Adrenal gland (tissue), 5 donors: ENCODE measurements around the gene ZNF287.

Experiments
- POLR2A ChIP-seq, 2 donors: fragments of 450-650 bp; IDR thresholded peaks; one replicate each; pipeline ENCODE4 v1.6.1; 2017; ENCODE audit warnings: antibody characterized with exemption in 2 of 2, mild to moderate bottlenecking in 2 of 2, moderate library complexity in 1 of 2
- TF ChIP-seq, protein P1 (sequence below), 6 experiments: fragments of 450-650 bp in 4 of 6; fragments of 200-600 bp in 2 of 6; sonication (generic) in 1 of 6; IDR thresholded peaks; 1 replicate in 5 of 6; 2 replicates in 1 of 6; pipeline versions ENCODE4 v1.5.1 to v1.8.0; 2016 to 2021; ENCODE audit warnings: antibody characterized with exemption in 6 of 6, mild to moderate bottlenecking in 2 of 6, moderate library complexity in 1 of 6
- donor health status: DM: no; HTN: no; CAD: no.

DNA sequence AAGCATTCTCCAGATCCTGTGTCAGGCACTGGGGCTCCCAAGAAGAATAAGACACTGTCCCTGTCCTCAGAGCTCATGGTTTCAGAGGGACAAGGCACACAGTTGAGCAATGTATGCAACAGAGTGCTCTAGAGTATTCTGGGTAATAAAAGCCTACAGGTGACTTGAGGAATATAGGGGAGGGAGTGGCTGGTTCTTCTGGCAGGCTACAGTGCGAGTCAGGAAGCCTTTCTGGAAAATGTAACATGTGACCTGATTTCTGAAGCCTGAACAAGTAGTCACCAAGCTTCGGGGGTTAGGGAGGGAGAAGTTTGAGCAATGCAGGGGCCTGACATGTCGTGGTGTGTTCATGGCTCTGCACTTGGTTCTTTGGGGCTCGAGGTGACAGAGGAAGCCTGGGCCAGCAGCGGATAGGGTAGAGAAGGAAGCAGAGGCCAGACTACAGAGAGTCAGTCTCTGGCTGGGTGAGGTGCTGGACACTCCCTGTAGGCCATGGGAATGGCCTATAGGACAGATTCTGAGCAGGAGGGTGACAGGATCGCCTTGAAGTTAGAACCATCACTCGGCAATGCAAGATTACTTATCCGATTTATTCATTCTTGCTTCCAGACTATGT lies 61.0 kb downstream of the ZNF287 start:
- TF ChIP-seq, protein P1, sequence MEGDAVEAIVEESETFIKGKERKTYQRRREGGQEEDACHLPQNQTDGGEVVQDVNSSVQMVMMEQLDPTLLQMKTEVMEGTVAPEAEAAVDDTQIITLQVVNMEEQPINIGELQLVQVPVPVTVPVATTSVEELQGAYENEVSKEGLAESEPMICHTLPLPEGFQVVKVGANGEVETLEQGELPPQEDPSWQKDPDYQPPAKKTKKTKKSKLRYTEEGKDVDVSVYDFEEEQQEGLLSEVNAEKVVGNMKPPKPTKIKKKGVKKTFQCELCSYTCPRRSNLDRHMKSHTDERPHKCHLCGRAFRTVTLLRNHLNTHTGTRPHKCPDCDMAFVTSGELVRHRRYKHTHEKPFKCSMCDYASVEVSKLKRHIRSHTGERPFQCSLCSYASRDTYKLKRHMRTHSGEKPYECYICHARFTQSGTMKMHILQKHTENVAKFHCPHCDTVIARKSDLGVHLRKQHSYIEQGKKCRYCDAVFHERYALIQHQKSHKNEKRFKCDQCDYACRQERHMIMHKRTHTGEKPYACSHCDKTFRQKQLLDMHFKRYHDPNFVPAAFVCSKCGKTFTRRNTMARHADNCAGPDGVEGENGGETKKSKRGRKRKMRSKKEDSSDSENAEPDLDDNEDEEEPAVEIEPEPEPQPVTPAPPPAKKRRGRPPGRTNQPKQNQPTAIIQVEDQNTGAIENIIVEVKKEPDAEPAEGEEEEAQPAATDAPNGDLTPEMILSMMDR (IDR thresholded peaks at IDR 0.05): no peak
- no peak for TF ChIP-seq POLR2A (IDR thresholded peaks at IDR 0.05)
